HEK293 (cell line): Measurements from ENCODE around the gene SYDE2.

Experiments
- CTCF ChIA-PET: fragments of 350-600 bp; formaldehyde crosslinking; extraction: SDS; loops from one replicate; lab custom pipeline; 2021; ENCODE audit warnings: antibody characterized with exemption; lab: Yijun Ruan, JAX
- POLR2A ChIA-PET: fragments of 300-600 bp; formaldehyde crosslinking; extraction: SDS; loops from one replicate; lab custom pipeline; 2020; ENCODE audit warnings: antibody characterized with exemption, inconsistent platforms; lab: Yijun Ruan, JAX
- H3K27ac ChIP-seq: fragments of 200-500 bp; sonication (Bioruptor generic); 2 replicates; pipeline ENCODE4 v1.5.1; 2014; ENCODE audit warnings: low read depth, low read length, control low read depth, inconsistent platforms; ENCODE audit errors: extremely low read depth
- H3K36me3 ChIP-seq, 2 experiments: fragments of 200-500 bp in 1 of 2; sonication (Bioruptor generic) in 1 of 2; 1 replicate in 1 of 2; 2 replicates in 1 of 2; pipeline ENCODE4 v1.5.1; 2014 to 2017; ENCODE audit warnings: inconsistent platforms in 2 of 2, low read length in 2 of 2; ENCODE audit not compliant: control insufficient read depth in 2 of 2, insufficient read depth in 1 of 2
- H3K4me1 ChIP-seq: fragments of 200-500 bp; sonication (Bioruptor generic); 2 replicates; pipeline ENCODE4 v1.5.1; 2014; ENCODE audit warnings: mild to moderate bottlenecking, low read length, inconsistent platforms; ENCODE audit not compliant: control insufficient read depth, insufficient read depth
- H3K4me3 ChIP-seq: 2 replicates; pipeline ENCODE4 v1.5.1; 2011; ENCODE audit warnings: low read depth, mild to moderate bottlenecking, control low read depth, low read length, moderate library complexity
- H3K9me3 ChIP-seq: fragments of 200-500 bp; sonication (Bioruptor generic); 2 replicates; pipeline ENCODE4 v1.5.1; 2014; ENCODE audit warnings: low read depth, low read length, inconsistent platforms; ENCODE audit not compliant: control insufficient read depth, insufficient read depth
- AEBP2 ChIP-seq: fragments of 450-650 bp; formaldehyde crosslinking; IDR thresholded peaks from 2 replicates; pipeline ENCODE4 v1.5.1; 2016; ENCODE audit warnings: missing biosample characterization, missing genetic modification characterization, borderline replicate concordance
- ELK4 ChIP-seq: IDR thresholded peaks from 2 replicates; pipeline ENCODE4 v1.6.1; 2011; ENCODE audit warnings: mild to moderate bottlenecking, low read depth, low read length, borderline replicate concordance
- FEZF1 ChIP-seq: fragments of 450-650 bp; formaldehyde crosslinking; IDR thresholded peaks from 2 replicates; pipeline ENCODE4 v1.5.1; 2016; ENCODE audit warnings: missing biosample characterization, missing genetic modification characterization
- GLI2 ChIP-seq: fragments of 450-650 bp; formaldehyde crosslinking; IDR thresholded peaks from 2 replicates; pipeline ENCODE4; 2017; ENCODE audit warnings: missing biosample characterization, missing genetic modification characterization, low read depth, borderline replicate concordance
- GLIS1 ChIP-seq: fragments of 450-650 bp; formaldehyde crosslinking; IDR thresholded peaks from 2 replicates; pipeline ENCODE4 v1.5.1; 2016; ENCODE audit warnings: missing biosample characterization, missing genetic modification characterization
- IKZF3 ChIP-seq: fragments of 450-650 bp; IDR thresholded peaks from 2 replicates; pipeline ENCODE4 v1.5.0; 2018; ENCODE audit warnings: missing biosample characterization, mild to moderate bottlenecking, missing genetic modification characterization, moderate library complexity
- MYNN ChIP-seq: fragments of 450-650 bp; formaldehyde crosslinking; IDR thresholded peaks from 2 replicates; pipeline ENCODE4 v1.5.1; 2016; ENCODE audit warnings: missing biosample characterization, missing genetic modification characterization, borderline replicate concordance
- RBAK ChIP-seq: fragments of 450-650 bp; formaldehyde crosslinking; IDR thresholded peaks from 2 replicates; pipeline ENCODE4 v1.5.1; 2016; ENCODE audit warnings: missing biosample characterization, missing genetic modification characterization
- SCRT1 ChIP-seq: fragments of 450-650 bp; formaldehyde crosslinking; IDR thresholded peaks from 2 replicates; pipeline ENCODE4 v1.5.1; 2016; ENCODE audit warnings: missing biosample characterization, missing genetic modification characterization, borderline replicate concordance
- SP7 ChIP-seq: fragments of 450-650 bp; formaldehyde crosslinking; IDR thresholded peaks from 2 replicates; pipeline ENCODE4 v1.5.1; 2016; ENCODE audit warnings: missing biosample characterization, missing genetic modification characterization
- TCF7L2 ChIP-seq: IDR thresholded peaks from 2 replicates; pipeline ENCODE4 v1.6.1; 2011; ENCODE audit warnings: low read depth, mild to moderate bottlenecking, inconsistent platforms, low read length, moderate library complexity, borderline replicate concordance
- TRIM28 ChIP-seq: IDR thresholded peaks from 2 replicates; pipeline ENCODE4 v1.6.1; 2011; ENCODE audit warnings: low read length, control low read depth, borderline replicate concordance
- YY1 ChIP-seq: fragments of 450-650 bp; formaldehyde crosslinking; IDR thresholded peaks from 2 replicates; pipeline ENCODE4 v1.5.1; 2018; ENCODE audit warnings: missing biosample characterization, missing genetic modification characterization
- ZBTB17 ChIP-seq: fragments of 450-650 bp; formaldehyde crosslinking; IDR thresholded peaks from 2 replicates; pipeline ENCODE4 v1.5.1; 2016; ENCODE audit warnings: missing biosample characterization, missing genetic modification characterization
- ZBTB26 ChIP-seq: fragments of 450-650 bp; formaldehyde crosslinking; optimal IDR thresholded peaks from 2 replicates; pipeline ENCODE3; 2016; ENCODE audit warnings: missing biosample characterization, mild to moderate bottlenecking, missing genetic modification characterization
- ZBTB6 ChIP-seq: fragments of 450-650 bp; formaldehyde crosslinking; IDR thresholded peaks from 2 replicates; pipeline ENCODE4 v1.5.1; 2017; ENCODE audit warnings: missing biosample characterization, missing genetic modification characterization
- ZFP69B ChIP-seq: fragments of 450-650 bp; formaldehyde crosslinking; IDR thresholded peaks from 2 replicates; pipeline ENCODE4 v1.5.1; 2016; ENCODE audit warnings: missing biosample characterization, missing genetic modification characterization
- ZNF169 ChIP-seq: fragments of 450-650 bp; formaldehyde crosslinking; IDR thresholded peaks from 2 replicates; pipeline ENCODE4 v1.5.1; 2016; ENCODE audit warnings: missing biosample characterization, missing genetic modification characterization
- ZNF174 ChIP-seq: fragments of 450-650 bp; formaldehyde crosslinking; IDR thresholded peaks from 2 replicates; pipeline ENCODE4 v1.5.0; 2017; ENCODE audit warnings: missing biosample characterization, mild to moderate bottlenecking, missing genetic modification characterization
- ZNF239 ChIP-seq: fragments of 450-650 bp; formaldehyde crosslinking; IDR thresholded peaks from 2 replicates; pipeline ENCODE4 v1.5.1; 2016; ENCODE audit warnings: missing biosample characterization, missing genetic modification characterization
- ZNF311 ChIP-seq: fragments of 450-650 bp; formaldehyde crosslinking; IDR thresholded peaks from 2 replicates; pipeline ENCODE4 v1.5.1; 2017; ENCODE audit warnings: missing biosample characterization, missing genetic modification characterization, borderline replicate concordance
- ZNF394 ChIP-seq: fragments of 450-650 bp; formaldehyde crosslinking; IDR thresholded peaks from 2 replicates; pipeline ENCODE4 v1.5.1; 2016; ENCODE audit warnings: missing biosample characterization, missing genetic modification characterization, mild to moderate bottlenecking, moderate library complexity, borderline replicate concordance
- ZNF449 ChIP-seq: fragments of 450-650 bp; formaldehyde crosslinking; IDR thresholded peaks from 2 replicates; pipeline ENCODE4 v1.5.1; 2017; ENCODE audit warnings: missing biosample characterization, mild to moderate bottlenecking, missing genetic modification characterization, moderate library complexity
- ZNF473 ChIP-seq: fragments of 450-650 bp; formaldehyde crosslinking; IDR thresholded peaks from 2 replicates; pipeline ENCODE4 v1.5.1; 2017; ENCODE audit warnings: missing biosample characterization, missing genetic modification characterization
- ZNF488 ChIP-seq: fragments of 450-650 bp; formaldehyde crosslinking; IDR thresholded peaks from 2 replicates; pipeline ENCODE4 v1.5.1; 2016; ENCODE audit warnings: missing biosample characterization, missing genetic modification characterization
- ZNF501 ChIP-seq: fragments of 450-650 bp; formaldehyde crosslinking; IDR thresholded peaks from 2 replicates; pipeline ENCODE4 v1.5.1; 2016; ENCODE audit warnings: missing biosample characterization, missing genetic modification characterization
- ZNF514 ChIP-seq: fragments of 450-650 bp; formaldehyde crosslinking; IDR thresholded peaks from 2 replicates; pipeline ENCODE4 v1.5.1; 2016; ENCODE audit warnings: missing biosample characterization, missing genetic modification characterization
- ZNF621 ChIP-seq: fragments of 450-650 bp; formaldehyde crosslinking; IDR thresholded peaks from 2 replicates; pipeline ENCODE4 v1.5.1; 2017; ENCODE audit warnings: missing biosample characterization, missing genetic modification characterization
- ZNF701 ChIP-seq: fragments of 450-650 bp; formaldehyde crosslinking; IDR thresholded peaks from 2 replicates; pipeline ENCODE4 v1.5.1; 2016; ENCODE audit warnings: missing biosample characterization, missing genetic modification characterization
- ZNF768 ChIP-seq: fragments of 450-650 bp; formaldehyde crosslinking; IDR thresholded peaks from 2 replicates; pipeline ENCODE4 v1.5.1; 2018; ENCODE audit warnings: missing biosample characterization, mild to moderate bottlenecking, missing genetic modification characterization
- ZSCAN23 ChIP-seq: fragments of 450-650 bp; formaldehyde crosslinking; IDR thresholded peaks from 2 replicates; pipeline ENCODE4 v1.5.1; 2016; ENCODE audit warnings: missing biosample characterization, missing genetic modification characterization

SYDE2 gene

GRCh38 chr1:85225624-85226380, 25.0 kb upstream of the SYDE2 start:
- Histone ChIP-seq H3K36me3 (no peaks in the 10 kb centered on the region), H3K27ac (peak overlapping the region; percentile 67), H3K4me1 (peaks cover 14% of the 10 kb centered on the region), H3K9me3 (no peaks in the 10 kb centered on the region), H3K4me3 (no peak overlapping the region)
- CTCF ChIA-PET: interaction anchor here (0.8 to 1.3 kb wide), 4 partner anchors 34 to 290 kb away, joined by 3 to 8 read pairs (median 4); partner anchors contain the start of gene C1orf52
- POLR2A ChIA-PET: interaction anchor here (0.6 to 2.4 kb wide), 5 partner anchors 16 to 397 kb away, joined by 3 to 19 read pairs (median 5); partner anchors contain the start of genes BCL10 and SYDE2
- TF ChIP-seq AEBP2 (tag by site-specific recombination) (no peak), ELK4 (no peak), ZFP69B (no peak), GLIS1 (tag by site-specific recombination) (peak; percentile 32; the same call in 1 of the 2 replicates), MYNN (tag by site-specific recombination) (no peak), IKZF3 (tag by site-specific recombination) (peak; percentile 68; the same call in 1 of the 2 replicates), RBAK (tag by site-specific recombination) (no peak), ZNF501 (tag by site-specific recombination) (no peak), ZNF449 (tag by site-specific recombination) (0 out of 2 replicates have a peak, but pooled peaks have one; percentile 18), GLI2 (tag by site-specific recombination) (no peak), FEZF1 (tag by site-specific recombination) (peak; percentile 77), YY1 (no peak), ZNF514 (no peak), SCRT1 (peak; percentile 90), ZSCAN23 (tag by site-specific recombination) (no peak), ZNF701 (tag by site-specific recombination) (no peak), ZNF394 (no peak), ZNF174 (tag by site-specific recombination) (no peak), ZNF239 (tag by site-specific recombination) (no peak), ZNF768 (tag by site-specific recombination) (no peak), ZNF488 (tag by site-specific recombination) (no peak), ZNF311 (tag by site-specific recombination) (no peak), ZNF169 (no peak), ZNF621 (tag by site-specific recombination) (no peak), ZNF473 (tag by site-specific recombination) (no peak), TCF7L2 (peak; percentile 61; the same call in 1 of the 2 replicates), ZBTB6 (tag by site-specific recombination) (no peak), ZBTB17 (tag by site-specific recombination) (peak; percentile 55), SP7 (tag by site-specific recombination) (no peak), ZBTB26 (tag by site-specific recombination) (no peak), TRIM28 (no peak; the same call in 1 of the 2 replicates)
